HUES6 (cell line): ENCODE measurements around the gene CNTNAP2.

Experiments used
- H3K27ac ChIP-seq: 2 replicates; pipeline ENCODE4 v1.7.0; 2013; ENCODE audit warnings: low read depth, mild to moderate bottlenecking, low read length, inconsistent platforms
- H3K27me3 ChIP-seq: 2 replicates; pipeline ENCODE4 v1.6.1; 2013; ENCODE audit warnings: low read length; ENCODE audit not compliant: control insufficient read depth, insufficient read depth
- H3K36me3 ChIP-seq: 2 replicates; pipeline ENCODE4 v1.6.1; 2013; ENCODE audit warnings: low read length; ENCODE audit not compliant: control insufficient read depth, insufficient read depth
- H3K4me1 ChIP-seq: 2 replicates; pipeline ENCODE4 v1.6.1; 2013; ENCODE audit warnings: low read length; ENCODE audit not compliant: control insufficient read depth, insufficient read depth
- H3K4me3 ChIP-seq: 2 replicates; pipeline ENCODE4 v1.5.1; 2013; ENCODE audit warnings: low read depth, low read length
- H3K9ac ChIP-seq: one replicate; pipeline ENCODE4 v1.6.1; 2013; ENCODE audit warnings: mild to moderate bottlenecking, low read length
- H3K9me3 ChIP-seq: 2 replicates; pipeline ENCODE4 v1.6.1; 2013; ENCODE audit warnings: low read depth, low read length; ENCODE audit not compliant: control insufficient read depth, insufficient read depth

CNTNAP2 gene

GRCh38 chr7:148394582-148394981 is 2278.0 kb downstream of the CNTNAP2 start:
- H3K27me3 ChIP-seq = no peaks in the 10 kb centered on the region
- no peak overlapping the region for H3K27ac ChIP-seq
- H3K4me3 ChIP-seq = no peak overlapping the region
- H3K9me3 ChIP-seq = peaks cover 8% of the 10 kb centered on the region
- H3K4me1 ChIP-seq = peaks cover 57% of the 10 kb centered on the region
- H3K36me3 ChIP-seq = peaks cover 22% of the 10 kb centered on the region
- no peak overlapping the region for H3K9ac ChIP-seq

- H3K9ac ChIP-seq = no peak overlapping the region
- no peak overlapping the region for H3K4me3 ChIP-seq
- H3K4me1 ChIP-seq = peaks cover 59% of the 10 kb centered on the region
- no peaks in the 10 kb centered on the region for H3K27me3 ChIP-seq
- H3K9me3 ChIP-seq = peaks cover under 1% of the 10 kb centered on the region; the same call in 1 of the 2 replicates
- no peak overlapping the region for H3K27ac ChIP-seq
- peaks cover 14% of the 10 kb centered on the region; the same call in 1 of the 2 replicates for H3K36me3 ChIP-seq
These were observed 2278.8 kb downstream of the CNTNAP2 start for GRCh38 chr7:148395352-148395811.

GRCh38 chr7:148395990-148396716 is 2279.6 kb downstream of the CNTNAP2 start:
- 0 out of 2 replicates have a peak overlapping the region, but pooled peaks have one; percentile 6 for H3K27ac ChIP-seq
- no peak overlapping the region for H3K9ac ChIP-seq
- peaks cover 8% of the 10 kb centered on the region; the same call in 1 of the 2 replicates for H3K36me3 ChIP-seq
- no peak overlapping the region for H3K4me3 ChIP-seq
- no peaks in the 10 kb centered on the region for H3K9me3 ChIP-seq
- peaks cover 59% of the 10 kb centered on the region for H3K4me1 ChIP-seq
- no peaks in the 10 kb centered on the region for H3K27me3 ChIP-seq

- Histone ChIP-seq H3K36me3 (no peaks in the 10 kb centered on the region; the same call in 1 of the 2 replicates), H3K4me3 (no peak overlapping the region), H3K9ac (no peak overlapping the region), H3K4me1 (peaks cover 59% of the 10 kb centered on the region), H3K27me3 (no peaks in the 10 kb centered on the region), H3K27ac (0 out of 2 replicates have a peak overlapping the region, but pooled peaks have one; percentile 6), H3K9me3 (no peaks in the 10 kb centered on the region)
These were observed 2280.5 kb downstream of the CNTNAP2 start for GRCh38 chr7:148397056-148397455.

- no peak overlapping the region for H3K27ac ChIP-seq
These were observed 2280.9 kb downstream of the CNTNAP2 start for GRCh38 chr7:148397551-148397950.

GRCh38 chr7:148397985-148398384 is 2281.4 kb downstream of the CNTNAP2 start:
- H3K9ac ChIP-seq = no peak overlapping the region
- H3K27ac ChIP-seq = no peak overlapping the region
- H3K4me3 ChIP-seq = no peak overlapping the region
- peaks cover 59% of the 10 kb centered on the region for H3K4me1 ChIP-seq
- H3K36me3 ChIP-seq = peaks cover 1% of the 10 kb centered on the region; the same call in 1 of the 2 replicates
- no peaks in the 10 kb centered on the region for H3K27me3 ChIP-seq
- no peaks in the 10 kb centered on the region for H3K9me3 ChIP-seq

More at GRCh38 chr7:148397551-148397950, 2280.9 kb downstream of the CNTNAP2 start:
- Histone ChIP-seq H3K4me3 (no peak overlapping the region), H3K27me3 (no peaks in the 10 kb centered on the region), H3K36me3 (no peaks in the 10 kb centered on the region; the same call in 1 of the 2 replicates), H3K9me3 (no peaks in the 10 kb centered on the region), H3K4me1 (peaks cover 59% of the 10 kb centered on the region), H3K9ac (no peak overlapping the region)

GRCh38 chr7:148398844-148399365 is 2282.3 kb downstream of the CNTNAP2 start:
- Histone ChIP-seq H3K27me3 (no peaks in the 10 kb centered on the region), H3K36me3 (peaks cover 6% of the 10 kb centered on the region; the same call in 1 of the 2 replicates), H3K27ac (no peak overlapping the region), H3K4me1 (peaks cover 59% of the 10 kb centered on the region), H3K4me3 (no peak overlapping the region), H3K9ac (no peak overlapping the region), H3K9me3 (no peaks in the 10 kb centered on the region)

- no peaks in the 10 kb centered on the region for H3K27me3 ChIP-seq
These were observed 2283.5 kb downstream of the CNTNAP2 start for GRCh38 chr7:148400101-148400500.

GRCh38 chr7:148402159-148402558 is 2285.6 kb downstream of the CNTNAP2 start:
- no peaks in the 10 kb centered on the region for H3K9me3 ChIP-seq
- H3K36me3 ChIP-seq = peaks cover 6% of the 10 kb centered on the region; the same call in 1 of the 2 replicates
- no peak overlapping the region for H3K27ac ChIP-seq
- H3K9ac ChIP-seq = no peak overlapping the region
- H3K27me3 ChIP-seq = no peaks in the 10 kb centered on the region
- no peak overlapping the region for H3K4me3 ChIP-seq
- H3K4me1 ChIP-seq = peaks cover 28% of the 10 kb centered on the region

More at GRCh38 chr7:148400101-148400500, 2283.5 kb downstream of the CNTNAP2 start:
- Histone ChIP-seq H3K4me1 (peaks cover 48% of the 10 kb centered on the region), H3K9ac (no peak overlapping the region), H3K27ac (no peak overlapping the region), H3K4me3 (no peak overlapping the region), H3K9me3 (no peaks in the 10 kb centered on the region), H3K36me3 (peaks cover 6% of the 10 kb centered on the region; the same call in 1 of the 2 replicates)

- Histone ChIP-seq H3K27me3 (no peaks in the 10 kb centered on the region), H3K4me1 (peaks cover 15% of the 10 kb centered on the region), H3K27ac (no peak overlapping the region), H3K9ac (no peak overlapping the region), H3K9me3 (no peaks in the 10 kb centered on the region), H3K36me3 (peaks cover 6% of the 10 kb centered on the region; the same call in 1 of the 2 replicates), H3K4me3 (no peak overlapping the region)
These were observed 2286.9 kb downstream of the CNTNAP2 start for GRCh38 chr7:148403466-148403993.

GRCh38 chr7:148408307-148408706 is 2291.7 kb downstream of the CNTNAP2 start:
- Histone ChIP-seq H3K4me3 (no peak overlapping the region), H3K27ac (no peak overlapping the region), H3K36me3 (peaks cover 28% of the 10 kb centered on the region), H3K4me1 (peaks cover 4% of the 10 kb centered on the region; the same call in 1 of the 2 replicates), H3K27me3 (no peaks in the 10 kb centered on the region), H3K9me3 (no peaks in the 10 kb centered on the region), H3K9ac (no peak overlapping the region)
